Central memory CD8-positive, alpha-beta T cell (primary cell): ENCODE data around the gene PACSIN1.

ENCODE experiments used
- ATAC-seq: fragments of 150-1000 bp; cut with Tn5 transposase; replicated peaks from 2 replicates; pipeline ENCODE4 v1.10.0; 2022; ENCODE audit warnings: mild to moderate bottlenecking, moderate FRiP score, moderate number of reproducible peaks; ENCODE audit not compliant: poor library complexity, severe bottlenecking; ENCODE audit errors: extremely low read depth
- DNase-seq, 2 donors: peaks; one replicate each; pipeline ENCODE4 v3.0.0; 2021; ENCODE audit warnings: low spot score in 2 of 2
- H3K27ac Mint-ChIP-seq: one replicate; pipeline ENCODE4 v1.8.0; 2022; ENCODE audit warnings: low read depth, mild to moderate bottlenecking, moderate library complexity, mixed read lengths
- H3K27me3 Mint-ChIP-seq: one replicate; pipeline ENCODE4 v1.8.0; 2022; ENCODE audit warnings: mixed read lengths
- H3K36me3 Mint-ChIP-seq: one replicate; pipeline ENCODE4 v1.8.0; 2022; ENCODE audit warnings: mild to moderate bottlenecking, moderate library complexity, mixed read lengths; ENCODE audit not compliant: insufficient read depth
- H3K4me1 Mint-ChIP-seq: one replicate; pipeline ENCODE4 v1.8.0; 2022; ENCODE audit warnings: mixed read lengths
- H3K4me3 Mint-ChIP-seq: one replicate; pipeline ENCODE4 v1.8.0; 2022; ENCODE audit warnings: mild to moderate bottlenecking, moderate library complexity, mixed read lengths
- H3K9me3 Mint-ChIP-seq: one replicate; pipeline ENCODE4 v1.8.0; 2022; ENCODE audit warnings: mixed read lengths

Gene PACSIN1

DNA sequence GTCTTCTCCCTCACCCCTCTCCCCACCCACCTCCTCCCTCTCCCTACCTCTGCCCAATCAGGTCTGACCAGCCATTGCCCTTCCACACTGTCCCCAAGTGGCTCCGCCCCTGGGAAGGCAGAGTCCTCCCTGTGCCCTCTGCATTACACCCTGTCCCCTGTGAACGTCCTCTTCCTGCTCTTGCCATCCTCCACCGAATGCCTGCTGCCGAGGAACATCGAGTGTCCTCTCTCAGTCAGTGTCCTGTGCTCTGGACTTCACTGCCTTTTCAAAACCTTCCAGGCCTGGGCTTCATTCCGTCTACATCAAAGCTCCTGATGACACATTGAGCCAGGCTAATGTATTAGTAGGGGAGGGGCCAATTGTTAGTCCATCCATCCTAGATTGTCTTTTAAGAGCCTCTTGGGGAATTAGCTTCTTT, 3.3 kb upstream of the PACSIN1 start:
- no peak overlapping the region for H3K4me3 Mint-ChIP-seq
- peaks cover 9% of the 10 kb centered on the region for H3K27me3 Mint-ChIP-seq
- ATAC-seq (no peak), DNase-seq (no peak)
- no peak overlapping the region for H3K27ac Mint-ChIP-seq
- H3K9me3 Mint-ChIP-seq = no peaks in the 10 kb centered on the region
- H3K4me1 Mint-ChIP-seq = peaks cover 5% of the 10 kb centered on the region
- H3K36me3 Mint-ChIP-seq = no peaks in the 10 kb centered on the region

GRCh38 chr6:34463299-34463698, 2.6 kb upstream of the PACSIN1 start:
- DNase-seq (no peak), ATAC-seq (no peak)
- no peaks in the 10 kb centered on the region for H3K9me3 Mint-ChIP-seq
- H3K4me1 Mint-ChIP-seq = peaks cover 6% of the 10 kb centered on the region
- no peaks in the 10 kb centered on the region for H3K36me3 Mint-ChIP-seq
- no peak overlapping the region for H3K27ac Mint-ChIP-seq
- peaks cover 9% of the 10 kb centered on the region for H3K27me3 Mint-ChIP-seq
- no peak overlapping the region for H3K4me3 Mint-ChIP-seq

DNA sequence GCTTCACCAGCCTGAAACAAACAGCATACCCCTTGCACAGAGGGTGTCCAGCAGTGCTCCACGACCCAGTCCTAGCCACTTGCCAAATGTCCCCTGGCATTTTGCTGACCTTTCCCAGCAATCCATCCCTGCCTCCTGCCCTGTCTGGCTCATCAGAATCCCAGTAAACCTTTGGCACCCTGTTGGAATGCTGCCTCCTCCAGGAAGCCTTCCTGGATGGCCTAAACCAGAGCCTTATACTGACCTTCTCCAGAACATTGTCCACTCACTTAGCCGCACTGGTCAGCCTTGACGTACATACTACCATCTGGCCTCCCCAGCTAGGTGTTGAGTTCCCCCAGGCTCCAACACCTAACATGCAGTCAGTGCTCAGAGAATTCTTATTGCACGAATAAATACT, 2.0 kb upstream of the PACSIN1 start:
- no peak overlapping the region for H3K27ac Mint-ChIP-seq
- ATAC-seq (no peak), DNase-seq (no peak)
- no peaks in the 10 kb centered on the region for H3K9me3 Mint-ChIP-seq
- peaks cover 12% of the 10 kb centered on the region for H3K4me1 Mint-ChIP-seq
- H3K36me3 Mint-ChIP-seq = no peaks in the 10 kb centered on the region
- H3K27me3 Mint-ChIP-seq = peaks cover 9% of the 10 kb centered on the region
- no peak overlapping the region for H3K4me3 Mint-ChIP-seq

DNA sequence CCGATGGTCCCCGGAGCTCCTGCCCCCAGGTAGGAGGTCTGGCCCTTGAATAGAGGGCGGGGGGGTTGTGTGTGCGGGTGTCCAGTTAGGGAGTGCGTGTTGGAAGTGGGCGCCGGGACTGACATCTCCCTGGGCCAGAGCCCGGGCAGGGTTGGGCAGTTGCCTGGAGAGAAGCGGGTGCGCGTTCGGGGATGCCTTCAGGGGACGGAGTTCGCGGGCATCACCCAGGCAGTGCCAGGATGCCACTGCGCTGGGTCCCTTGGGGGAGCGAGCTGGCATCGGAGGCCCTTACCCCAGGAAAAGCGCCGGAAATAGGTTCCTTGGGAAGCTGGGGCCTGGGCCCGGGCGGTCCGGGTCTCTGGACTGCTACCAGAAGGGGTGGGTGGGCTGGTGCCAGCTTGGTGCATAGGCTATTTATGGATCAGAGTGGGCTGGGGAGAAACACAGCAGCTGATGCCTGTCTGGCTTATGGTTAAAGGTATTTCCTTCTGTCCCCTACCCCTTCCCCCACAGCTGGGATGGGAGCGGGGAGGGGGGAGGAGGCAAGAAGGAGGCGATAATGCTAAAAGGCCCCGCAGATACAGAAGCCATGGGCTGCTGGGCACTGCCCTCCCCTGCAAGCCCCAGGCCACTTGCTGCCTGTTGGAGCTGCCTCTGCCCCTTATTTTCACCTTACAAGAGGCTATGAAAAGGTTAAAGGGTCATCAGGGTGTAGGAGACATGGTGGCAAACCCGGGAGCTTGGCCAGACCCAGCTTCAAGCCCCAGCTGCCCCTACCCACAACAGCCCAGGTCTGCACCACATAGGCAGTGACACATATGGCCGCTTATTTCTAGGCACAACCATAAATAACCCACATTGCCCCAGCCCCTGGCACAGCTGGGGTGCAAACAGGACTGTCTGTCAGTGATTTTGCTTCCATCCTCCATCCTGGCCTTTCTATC, 638 bp downstream of the PACSIN1 start:
- DNase-seq (no peak), ATAC-seq (no peak)
- Mint-ChIP-seq H3K27ac (no peak overlapping the region), H3K4me1 (peaks cover 19% of the 10 kb centered on the region), H3K4me3 (peak overlapping the region; percentile 77), H3K27me3 (peaks cover 9% of the 10 kb centered on the region), H3K36me3 (no peaks in the 10 kb centered on the region), H3K9me3 (no peaks in the 10 kb centered on the region)

DNA sequence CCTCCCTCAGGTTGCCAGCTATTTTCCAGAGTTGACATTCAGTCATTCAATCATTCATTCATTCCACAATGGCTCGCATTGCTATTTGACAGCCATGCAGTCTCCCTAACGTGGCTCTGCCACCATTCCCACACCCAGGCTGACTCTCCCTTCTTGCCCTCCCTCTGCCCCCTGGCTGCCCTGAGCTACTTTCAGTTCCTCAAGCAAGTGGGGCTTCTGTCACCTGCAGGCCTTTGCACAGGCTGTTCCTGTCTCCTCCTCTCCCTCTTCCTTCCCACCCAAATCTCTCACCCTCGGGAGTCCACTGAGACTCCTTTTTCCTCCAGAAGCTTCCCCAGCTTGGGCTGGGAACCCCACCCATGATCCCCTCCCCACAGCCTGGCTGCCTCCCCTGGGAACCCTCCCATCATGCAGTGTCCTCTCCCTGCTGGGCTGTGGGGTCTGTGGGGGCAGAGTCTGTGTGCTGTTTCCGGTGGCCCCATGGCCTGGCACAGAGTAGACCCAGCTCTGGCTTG, 2.6 kb downstream of the PACSIN1 start:
- peak overlapping the region; percentile 61 for H3K27ac Mint-ChIP-seq
- peaks cover 9% of the 10 kb centered on the region for H3K27me3 Mint-ChIP-seq
- no peaks in the 10 kb centered on the region for H3K9me3 Mint-ChIP-seq
- peaks cover 19% of the 10 kb centered on the region for H3K4me1 Mint-ChIP-seq
- ATAC-seq = no peak
- no peak for DNase-seq
- peak overlapping the region; percentile 12 for H3K4me3 Mint-ChIP-seq
- H3K36me3 Mint-ChIP-seq = no peaks in the 10 kb centered on the region

DNA sequence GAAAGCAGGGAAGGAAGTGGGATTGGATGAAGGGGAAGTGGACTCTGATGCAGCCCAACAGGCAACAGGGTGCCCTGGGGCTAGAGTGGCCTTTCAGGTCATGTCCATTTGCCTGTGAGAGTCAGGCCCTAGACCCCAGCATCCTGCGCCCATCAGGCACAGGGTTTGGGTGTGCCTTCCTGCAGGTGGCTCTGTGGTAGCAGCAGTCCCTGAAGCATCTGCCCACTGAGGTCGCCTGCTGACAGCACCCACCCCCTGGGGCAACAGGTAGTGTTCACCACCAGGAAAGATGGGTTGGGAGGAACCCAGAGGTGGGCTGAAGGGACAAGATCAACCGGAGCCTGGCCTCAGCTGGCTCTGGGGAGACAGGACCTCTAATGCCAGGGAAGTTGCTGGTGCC, 3.6 kb downstream of the PACSIN1 start:
- Mint-ChIP-seq H3K4me3 (peak overlapping the region; percentile 40), H3K36me3 (no peaks in the 10 kb centered on the region), H3K27me3 (peaks cover 9% of the 10 kb centered on the region), H3K4me1 (peaks cover 19% of the 10 kb centered on the region), H3K27ac (peak overlapping the region; percentile 61), H3K9me3 (peaks cover 5% of the 10 kb centered on the region)
- no peak for ATAC-seq
- no peak for DNase-seq

DNA sequence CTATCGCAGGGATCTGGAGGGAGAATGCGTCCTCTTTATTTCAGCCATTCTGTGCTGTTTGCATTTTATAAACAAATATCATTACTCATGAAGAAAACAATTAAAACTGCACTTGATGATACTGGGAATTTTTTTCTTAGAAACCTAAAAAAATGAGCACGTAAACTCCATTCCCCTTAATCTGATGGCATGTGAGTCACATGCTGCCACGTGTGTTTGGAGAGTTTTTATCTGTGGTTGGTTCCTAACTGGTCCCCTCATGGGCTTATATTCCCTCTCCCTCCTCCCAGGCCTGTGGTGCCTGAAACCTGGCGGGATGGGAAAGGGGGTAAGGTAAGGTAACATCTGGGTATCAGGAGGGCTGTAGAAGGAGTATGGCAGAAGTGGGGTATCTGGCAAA, 6.5 kb downstream of the PACSIN1 start:
- DNase-seq (no peak), ATAC-seq (no peak)
- no peaks in the 10 kb centered on the region for H3K27me3 Mint-ChIP-seq
- H3K4me1 Mint-ChIP-seq = peaks cover 14% of the 10 kb centered on the region
- H3K36me3 Mint-ChIP-seq = no peaks in the 10 kb centered on the region
- peaks cover 5% of the 10 kb centered on the region for H3K9me3 Mint-ChIP-seq
- H3K27ac Mint-ChIP-seq = no peak overlapping the region
- H3K4me3 Mint-ChIP-seq = no peak overlapping the region

GRCh38 chr6:34473967-34474366, 8.1 kb downstream of the PACSIN1 start:
- H3K9me3 Mint-ChIP-seq = peaks cover 5% of the 10 kb centered on the region
- H3K4me1 Mint-ChIP-seq = peaks cover 6% of the 10 kb centered on the region
- H3K4me3 Mint-ChIP-seq = no peak overlapping the region
- ATAC-seq (no peak), DNase-seq (no peak)
- no peak overlapping the region for H3K27ac Mint-ChIP-seq
- no peaks in the 10 kb centered on the region for H3K27me3 Mint-ChIP-seq
- H3K36me3 Mint-ChIP-seq = no peaks in the 10 kb centered on the region

GRCh38 chr6:34474754-34475153, 8.9 kb downstream of the PACSIN1 start:
- H3K27ac Mint-ChIP-seq = no peak overlapping the region
- no peaks in the 10 kb centered on the region for H3K36me3 Mint-ChIP-seq
- no peaks in the 10 kb centered on the region for H3K27me3 Mint-ChIP-seq
- ATAC-seq (no peak), DNase-seq (no peak)
- H3K9me3 Mint-ChIP-seq = peaks cover 5% of the 10 kb centered on the region
- H3K4me3 Mint-ChIP-seq = no peak overlapping the region
- H3K4me1 Mint-ChIP-seq = no peaks in the 10 kb centered on the region

DNA sequence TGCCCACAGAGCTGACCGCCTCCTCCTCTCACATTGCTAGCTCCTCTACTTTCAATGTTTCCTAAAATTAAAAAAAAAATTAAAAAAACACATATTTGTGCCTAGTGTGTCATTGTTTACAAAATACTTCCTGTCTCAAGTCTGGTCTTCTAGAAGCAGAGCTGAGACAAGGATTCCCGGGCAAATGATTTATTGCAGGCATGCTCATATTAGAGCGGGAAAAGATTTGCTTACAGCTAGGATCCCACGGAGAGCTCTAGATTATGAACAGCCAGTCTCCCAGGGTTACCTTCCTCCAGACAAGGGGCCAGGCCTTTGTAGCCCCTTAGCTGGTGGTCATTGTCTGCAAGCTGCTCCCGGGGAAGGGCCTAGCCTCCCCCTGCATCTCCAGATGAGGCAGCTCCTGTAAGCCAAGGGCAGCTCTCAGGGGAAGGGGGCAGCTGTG, 9.4 kb downstream of the PACSIN1 start:
- peaks cover 5% of the 10 kb centered on the region for H3K9me3 Mint-ChIP-seq
- no peak for ATAC-seq
- no peaks in the 10 kb centered on the region for H3K36me3 Mint-ChIP-seq
- no peak overlapping the region for H3K4me3 Mint-ChIP-seq
- H3K27me3 Mint-ChIP-seq = no peaks in the 10 kb centered on the region
- no peak for DNase-seq
- no peaks in the 10 kb centered on the region for H3K4me1 Mint-ChIP-seq
- H3K27ac Mint-ChIP-seq = no peak overlapping the region

DNA sequence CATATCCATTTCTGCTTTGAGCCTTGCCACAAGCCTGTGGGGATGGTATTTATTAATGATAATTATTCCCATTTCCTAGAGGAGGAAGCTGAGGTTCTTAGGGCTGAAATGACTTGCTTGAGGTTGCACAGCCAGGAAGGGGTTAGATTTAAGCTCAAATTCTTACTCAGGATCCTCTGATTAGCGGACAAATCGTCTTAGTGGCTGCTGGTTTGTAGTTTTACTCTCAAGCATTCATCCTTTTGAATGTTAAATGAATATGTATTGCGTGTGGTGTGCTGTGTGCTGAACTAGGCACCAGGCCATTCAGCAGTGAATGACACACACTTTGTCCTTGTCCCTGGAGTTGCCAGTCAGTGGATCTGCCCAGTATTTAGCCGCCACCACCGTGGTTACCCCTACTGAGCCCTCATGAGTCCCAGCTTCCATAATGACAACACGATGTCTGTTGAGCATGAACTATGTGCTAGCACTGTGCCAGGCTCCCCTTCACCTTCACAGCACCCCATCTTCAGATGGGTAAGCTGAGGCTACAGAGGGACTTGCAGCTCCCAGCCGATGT, 10.0 kb downstream of the PACSIN1 start:
- H3K36me3 Mint-ChIP-seq = no peaks in the 10 kb centered on the region

GRCh38 chr6:34476447-34476846, 10.6 kb downstream of the PACSIN1 start:
- H3K4me3 Mint-ChIP-seq = no peak overlapping the region
- ATAC-seq (no peak), DNase-seq (no peak)
- H3K9me3 Mint-ChIP-seq = peaks cover 5% of the 10 kb centered on the region
- peak overlapping the region; percentile 71 for H3K27ac Mint-ChIP-seq
- no peaks in the 10 kb centered on the region for H3K4me1 Mint-ChIP-seq
- H3K36me3 Mint-ChIP-seq = no peaks in the 10 kb centered on the region
- H3K27me3 Mint-ChIP-seq = no peaks in the 10 kb centered on the region

More for the DNA sequence above, 10.0 kb downstream of the PACSIN1 start:
- no peak overlapping the region for H3K4me3 Mint-ChIP-seq
- peak overlapping the region; percentile 71 for H3K27ac Mint-ChIP-seq
- H3K27me3 Mint-ChIP-seq = no peaks in the 10 kb centered on the region
- DNase-seq = no peak
- H3K9me3 Mint-ChIP-seq = peaks cover 5% of the 10 kb centered on the region
- no peak for ATAC-seq
- no peaks in the 10 kb centered on the region for H3K4me1 Mint-ChIP-seq

DNA sequence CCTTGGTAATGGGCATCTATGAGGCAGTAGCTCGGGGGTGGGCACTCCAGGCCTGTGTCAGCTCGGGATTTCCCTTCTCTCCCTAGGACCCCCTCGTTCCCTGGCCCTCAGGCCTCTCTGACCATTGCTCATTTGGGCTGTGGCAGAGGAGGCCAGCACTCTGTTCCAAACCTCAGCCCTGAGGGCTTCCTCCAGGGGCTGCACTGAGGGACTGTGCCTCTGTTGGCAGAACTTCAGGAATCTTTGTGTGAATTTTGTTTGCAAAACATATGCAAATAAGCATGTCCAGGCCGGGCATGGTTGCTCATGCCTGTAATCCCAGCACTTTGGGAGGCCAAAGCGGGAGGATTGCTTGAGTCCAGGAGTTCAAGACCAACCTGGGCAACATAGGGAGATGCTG, 11.0 kb downstream of the PACSIN1 start:
- Mint-ChIP-seq H3K27ac (peak overlapping the region; percentile 71), H3K4me3 (no peak overlapping the region), H3K4me1 (no peaks in the 10 kb centered on the region), H3K36me3 (no peaks in the 10 kb centered on the region), H3K27me3 (no peaks in the 10 kb centered on the region), H3K9me3 (peaks cover 5% of the 10 kb centered on the region)
- ATAC-seq (no peak), DNase-seq (no peak)
